Measurements from ENCODE around the gene SYNGR3.

- TF ChIP-seq CTCF (optimal IDR thresholded peaks at IDR 0.05 in 1 of 3, IDR thresholded peaks at IDR 0.05 in 1 of 3, conservative IDR thresholded peaks at IDR 0.05 in 1 of 3; ENCODE audit: extremely low read depth in 1 of 3, insufficient read depth in 2 of 3, low read length in 3 of 3) = no peak
- TF ChIP-seq EZH2 (IDR thresholded peaks at IDR 0.05; ENCODE audit: low read length) = no peak
Observed at GRCh38 chr16:1971796-1972489, 17.8 kb upstream of the SYNGR3 start, which contains the start of gene TBL3.
